IPS-18c (cell line): ENCODE measurements around the gene PRKAG1.

Source experiments
- H3K4me3 ChIP-seq: 2 replicates; pipeline ENCODE4 v1.7.0; 2013; ENCODE audit warnings: low read depth, mild to moderate bottlenecking, low read length, moderate library complexity; ENCODE audit not compliant: insufficient read depth
- H3K9me3 ChIP-seq: one replicate; pipeline ENCODE4 v1.6.1; 2013; ENCODE audit warnings: mild to moderate bottlenecking, low read length, moderate library complexity; ENCODE audit not compliant: control insufficient read depth, insufficient read depth

The PRKAG1 gene

GRCh38 chr12:48980389-48980952 lies 38.1 kb downstream of the PRKAG1 start:
- Histone ChIP-seq H3K9me3 (no peaks in the 10 kb centered on the region), H3K4me3 (peak overlapping the region; percentile 51; the same call in 1 of the 2 replicates)

- Histone ChIP-seq H3K4me3 (peak overlapping the region; percentile 51), H3K9me3 (no peaks in the 10 kb centered on the region)
Measured at GRCh38 chr12:48979602-48980388, 38.8 kb downstream of the PRKAG1 start.

- peak overlapping the region; percentile 51 for H3K4me3 ChIP-seq
- H3K9me3 ChIP-seq, result no peaks in the 10 kb centered on the region
Measured at GRCh38 chr12:48978741-48979601, 39.6 kb downstream of the PRKAG1 start.

GRCh38 chr12:48978291-48978740 lies 40.3 kb downstream of the PRKAG1 start, which contains the start of gene WNT1:
WNT1 (plus strand) TSS chr12:48978322; CDS start chr12:48978651, 329 bp downstream.
- H3K4me3 ChIP-seq, result peak within 1 kb of the TSS; percentile 51
- H3K9me3 ChIP-seq, result no peaks in the 10 kb centered on the region

GRCh38 chr12:48977290-48978281 lies 41.0 kb downstream of the PRKAG1 start:
- Histone ChIP-seq H3K4me3 (peak overlapping the region; percentile 51; the same call in 1 of the 2 replicates), H3K9me3 (no peaks in the 10 kb centered on the region)

GRCh38 chr12:48973941-48974673 lies 44.5 kb downstream of the PRKAG1 start:
- H3K4me3 ChIP-seq, result no peak overlapping the region
- no peaks in the 10 kb centered on the region for H3K9me3 ChIP-seq

GRCh38 chr12:48973531-48973930 lies 45.0 kb downstream of the PRKAG1 start:
- no peaks in the 10 kb centered on the region for H3K9me3 ChIP-seq
- no peak overlapping the region for H3K4me3 ChIP-seq

- Histone ChIP-seq H3K4me3 (no peak overlapping the region), H3K9me3 (no peaks in the 10 kb centered on the region)
Measured at GRCh38 chr12:48972952-48973483, 45.6 kb downstream of the PRKAG1 start.

- Histone ChIP-seq H3K4me3 (peak overlapping the region; percentile 47; the same call in 1 of the 2 replicates), H3K9me3 (no peaks in the 10 kb centered on the region)
Measured at GRCh38 chr12:48972213-48972951, 46.2 kb downstream of the PRKAG1 start.

GRCh38 chr12:48970702-48971334 lies 47.8 kb downstream of the PRKAG1 start:
- peak overlapping the region; percentile 47 for H3K4me3 ChIP-seq
- no peaks in the 10 kb centered on the region for H3K9me3 ChIP-seq

GRCh38 chr12:48969833-48970701 lies 48.5 kb downstream of the PRKAG1 start:
- H3K9me3 ChIP-seq, result no peaks in the 10 kb centered on the region
- H3K4me3 ChIP-seq, result peak overlapping the region; percentile 47

- peak overlapping the region; percentile 47; the same call in 1 of the 2 replicates for H3K4me3 ChIP-seq
- no peaks in the 10 kb centered on the region for H3K9me3 ChIP-seq
Measured at GRCh38 chr12:48969160-48969771, 49.3 kb downstream of the PRKAG1 start.

GRCh38 chr12:48968467-48968866 lies 50.1 kb downstream of the PRKAG1 start:
- no peaks in the 10 kb centered on the region for H3K9me3 ChIP-seq
- H3K4me3 ChIP-seq, result peak overlapping the region; percentile 11; the same call in 1 of the 2 replicates
